Glomerular endothelial cell (primary cell): ENCODE data around the gene BPTF. TPM values are rescaled to one million over a fixed set of nuclear protein-coding genes. Genes with fewer than 3 reads are reported as not detected.
"Not testable (repeated sequence)": the region's sequence is repeated elsewhere in the genome, so short reads cannot be mapped to it uniquely, and the experiment has no call there.

ENCODE experiments used
- DNase-seq: peaks from one replicate; pipeline ENCODE4 v3.0.0-alpha.2; 2011; ENCODE audit warnings: low read depth, low spot score; ENCODE audit errors: extremely low read depth
- total RNA-seq: library from RNA; depleted of rRNA; stranded (reverse); fragments of >200 nt; gene quantifications from 2 replicates; pipeline ENCODE4 v1.2.3, GENCODE V29; 2015

BPTF gene, protein sequence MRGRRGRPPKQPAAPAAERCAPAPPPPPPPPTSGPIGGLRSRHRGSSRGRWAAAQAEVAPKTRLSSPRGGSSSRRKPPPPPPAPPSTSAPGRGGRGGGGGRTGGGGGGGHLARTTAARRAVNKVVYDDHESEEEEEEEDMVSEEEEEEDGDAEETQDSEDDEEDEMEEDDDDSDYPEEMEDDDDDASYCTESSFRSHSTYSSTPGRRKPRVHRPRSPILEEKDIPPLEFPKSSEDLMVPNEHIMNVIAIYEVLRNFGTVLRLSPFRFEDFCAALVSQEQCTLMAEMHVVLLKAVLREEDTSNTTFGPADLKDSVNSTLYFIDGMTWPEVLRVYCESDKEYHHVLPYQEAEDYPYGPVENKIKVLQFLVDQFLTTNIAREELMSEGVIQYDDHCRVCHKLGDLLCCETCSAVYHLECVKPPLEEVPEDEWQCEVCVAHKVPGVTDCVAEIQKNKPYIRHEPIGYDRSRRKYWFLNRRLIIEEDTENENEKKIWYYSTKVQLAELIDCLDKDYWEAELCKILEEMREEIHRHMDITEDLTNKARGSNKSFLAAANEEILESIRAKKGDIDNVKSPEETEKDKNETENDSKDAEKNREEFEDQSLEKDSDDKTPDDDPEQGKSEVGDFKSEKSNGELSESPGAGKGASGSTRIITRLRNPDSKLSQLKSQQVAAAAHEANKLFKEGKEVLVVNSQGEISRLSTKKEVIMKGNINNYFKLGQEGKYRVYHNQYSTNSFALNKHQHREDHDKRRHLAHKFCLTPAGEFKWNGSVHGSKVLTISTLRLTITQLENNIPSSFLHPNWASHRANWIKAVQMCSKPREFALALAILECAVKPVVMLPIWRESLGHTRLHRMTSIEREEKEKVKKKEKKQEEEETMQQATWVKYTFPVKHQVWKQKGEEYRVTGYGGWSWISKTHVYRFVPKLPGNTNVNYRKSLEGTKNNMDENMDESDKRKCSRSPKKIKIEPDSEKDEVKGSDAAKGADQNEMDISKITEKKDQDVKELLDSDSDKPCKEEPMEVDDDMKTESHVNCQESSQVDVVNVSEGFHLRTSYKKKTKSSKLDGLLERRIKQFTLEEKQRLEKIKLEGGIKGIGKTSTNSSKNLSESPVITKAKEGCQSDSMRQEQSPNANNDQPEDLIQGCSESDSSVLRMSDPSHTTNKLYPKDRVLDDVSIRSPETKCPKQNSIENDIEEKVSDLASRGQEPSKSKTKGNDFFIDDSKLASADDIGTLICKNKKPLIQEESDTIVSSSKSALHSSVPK (N-terminal part only)
- total RNA-seq: 44.4 and 63.8 TPM in 2 replicates

DNA sequence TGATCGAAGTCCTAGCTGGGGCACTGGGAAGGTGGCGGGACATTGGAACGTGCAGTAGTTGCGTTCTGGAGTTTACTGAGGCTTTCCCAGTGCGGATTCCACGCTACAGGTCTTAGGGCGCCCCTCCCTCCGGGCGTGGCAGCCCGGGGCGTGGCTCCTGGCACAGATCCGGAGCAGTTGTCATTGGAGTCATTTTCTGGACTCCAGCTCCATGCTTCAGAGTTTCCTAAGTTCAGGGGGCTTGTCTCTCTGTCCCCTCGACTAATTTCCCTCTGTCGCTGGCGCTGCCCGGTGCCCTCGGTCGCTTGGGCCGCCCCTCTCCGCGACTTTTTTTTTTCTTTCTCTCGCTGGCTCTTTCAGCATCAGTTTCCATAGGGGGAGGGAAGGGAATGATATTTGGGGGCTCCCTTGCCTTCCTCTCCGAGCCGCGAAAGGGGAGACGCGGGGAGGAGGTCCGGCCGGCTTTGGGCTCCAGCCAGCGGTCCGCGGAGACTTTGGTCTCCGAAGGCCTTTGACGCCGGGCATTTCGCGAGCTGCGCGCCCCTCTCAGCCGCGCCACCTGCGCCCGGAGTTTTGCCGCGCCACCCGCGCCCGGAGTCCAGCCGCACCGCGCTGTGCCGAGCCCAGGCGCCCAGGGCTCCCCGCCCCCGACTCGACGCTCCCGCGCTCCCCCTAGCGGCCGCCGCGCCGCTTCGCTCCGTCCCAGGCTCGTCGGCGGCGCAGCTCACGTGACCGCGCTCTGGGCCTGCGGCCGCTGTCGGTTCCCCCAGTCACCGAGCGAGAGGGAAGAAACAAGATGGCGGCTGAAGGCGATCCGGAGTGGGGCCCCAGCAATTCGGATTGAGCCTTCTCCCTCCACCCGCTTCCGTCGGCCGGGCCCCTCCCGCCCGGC, at the start of gene BPTF:
Gene BPTF, plus strand, starts transcription at position 769 of the 892 bp plus-strand sequence. CDS start 222 bp downstream, outside the sequence.
- peak; percentile 27 for DNase-seq

DNA sequence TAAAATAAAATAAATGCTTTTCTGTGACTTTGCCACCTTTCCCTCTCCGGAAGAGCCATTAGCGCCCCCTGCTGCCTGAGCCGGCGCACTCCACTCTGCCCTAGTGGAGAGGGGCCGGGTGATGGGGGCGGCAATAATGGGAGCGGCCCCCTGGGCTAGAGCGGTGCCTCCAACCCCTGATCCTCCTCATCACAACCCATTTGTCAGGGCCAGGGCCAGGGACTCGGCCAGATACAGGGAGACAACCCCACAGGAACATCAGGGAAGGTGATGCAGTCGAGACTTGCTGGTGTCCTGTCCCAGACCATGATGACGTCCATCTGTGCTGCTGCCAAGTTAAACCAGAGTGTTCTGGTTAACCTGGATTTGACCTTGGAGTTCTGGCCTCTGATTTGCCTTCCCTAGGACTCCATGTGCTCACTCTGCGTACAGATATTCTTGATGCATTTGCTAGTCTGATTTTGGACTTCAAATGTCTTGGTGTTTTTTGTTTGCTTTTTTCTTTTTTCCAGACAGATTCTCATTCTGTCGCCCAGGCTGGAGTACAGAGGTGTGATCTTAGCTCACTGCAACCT, 46.1 kb upstream of the BPTF start:
- DNase-seq: no peak

DNA sequence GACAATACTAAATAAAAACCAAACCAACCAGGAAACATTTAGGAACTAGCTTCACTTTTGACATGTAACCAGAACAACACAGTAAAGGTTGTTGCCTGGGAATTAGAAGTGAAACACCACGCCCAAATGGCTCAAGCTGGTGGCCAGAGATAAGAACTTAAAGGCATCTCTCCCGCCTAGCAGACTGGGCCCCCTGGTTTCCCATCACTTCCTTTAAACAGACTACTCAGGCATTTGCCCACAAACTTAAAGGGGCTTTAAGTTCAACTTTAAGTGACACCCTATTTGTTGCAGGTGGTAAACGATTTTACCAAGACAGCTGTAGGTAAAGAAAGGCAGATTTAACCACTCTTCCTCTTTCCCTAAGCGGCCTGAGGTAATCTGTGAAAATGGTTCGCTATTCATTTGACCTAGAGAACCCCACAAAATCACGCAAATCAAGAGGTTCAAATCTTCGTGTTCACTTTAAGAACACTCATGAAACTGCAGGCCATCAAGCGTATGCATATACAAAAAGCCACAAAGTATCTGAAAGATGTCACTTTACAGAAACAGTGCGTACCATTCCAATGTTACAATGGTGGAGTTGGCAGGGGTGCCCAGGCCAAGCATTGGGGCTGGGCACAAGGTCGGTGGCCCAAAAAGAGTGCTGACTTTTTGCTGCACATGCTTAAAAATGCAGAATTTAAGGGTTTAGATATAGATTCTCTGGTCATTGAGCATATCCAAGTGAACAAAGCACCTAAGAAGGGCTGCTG, 40.8 kb upstream of the BPTF start:
- DNase-seq: no peak

DNA sequence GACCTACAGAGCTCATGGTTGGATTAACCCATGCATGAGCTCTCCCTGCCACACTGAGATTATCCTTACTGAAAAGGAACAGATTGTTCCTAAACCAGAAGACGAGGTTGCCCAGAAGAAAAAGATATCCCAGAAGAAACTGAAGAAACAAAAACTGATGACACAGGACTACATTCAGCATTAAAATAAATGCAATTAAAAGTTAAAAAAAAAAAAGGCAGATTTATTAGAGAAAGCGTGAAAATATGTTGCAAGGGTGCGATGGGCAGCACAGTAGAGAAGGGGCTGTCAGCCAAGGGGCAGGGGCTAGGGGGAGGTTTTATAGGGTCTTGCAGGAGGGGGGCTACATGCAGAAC, 40.2 kb upstream of the BPTF start:
- no peak for DNase-seq

DNA sequence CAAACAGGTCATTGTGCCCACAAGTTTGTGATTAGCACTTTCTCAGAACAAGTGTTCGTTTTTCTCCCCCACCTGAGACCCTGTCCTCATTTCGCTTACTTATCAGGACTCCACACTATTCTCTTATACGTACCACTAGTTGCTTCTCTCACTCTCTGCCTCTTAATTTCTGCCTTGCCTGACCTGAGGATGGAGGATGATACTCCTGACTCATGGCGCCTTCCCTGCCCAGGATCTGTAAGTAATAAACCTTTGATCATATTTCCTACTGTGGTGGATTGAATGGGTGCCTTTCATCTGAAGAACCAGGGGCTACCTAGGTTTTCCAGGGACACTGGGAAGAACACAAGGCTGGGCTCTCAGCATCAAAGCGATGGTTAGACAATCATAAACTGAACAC, 39.8 kb upstream of the BPTF start:
- no peak for DNase-seq

DNA sequence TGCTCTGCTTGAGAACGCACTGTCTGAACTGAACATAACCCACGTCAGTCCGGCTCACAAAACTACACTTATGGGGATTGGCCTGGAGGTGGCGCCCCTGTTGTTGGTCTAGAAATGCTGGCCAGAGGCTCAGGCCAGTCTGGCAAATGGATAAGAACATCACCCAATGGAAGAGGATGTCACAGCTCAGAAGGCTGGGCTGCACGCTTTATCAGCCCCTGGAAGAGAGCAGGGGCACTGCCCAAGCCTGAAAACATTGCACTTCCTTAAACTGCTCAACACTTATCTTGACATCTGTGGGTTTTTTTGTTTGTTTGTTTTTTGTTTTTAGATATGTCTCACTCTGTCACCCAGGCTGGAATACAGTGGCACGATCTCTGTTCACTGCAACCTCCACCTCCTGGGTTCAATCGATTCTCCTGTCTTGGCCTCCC, 24.8 kb upstream of the BPTF start:
- peak; percentile 29 for DNase-seq

DNA sequence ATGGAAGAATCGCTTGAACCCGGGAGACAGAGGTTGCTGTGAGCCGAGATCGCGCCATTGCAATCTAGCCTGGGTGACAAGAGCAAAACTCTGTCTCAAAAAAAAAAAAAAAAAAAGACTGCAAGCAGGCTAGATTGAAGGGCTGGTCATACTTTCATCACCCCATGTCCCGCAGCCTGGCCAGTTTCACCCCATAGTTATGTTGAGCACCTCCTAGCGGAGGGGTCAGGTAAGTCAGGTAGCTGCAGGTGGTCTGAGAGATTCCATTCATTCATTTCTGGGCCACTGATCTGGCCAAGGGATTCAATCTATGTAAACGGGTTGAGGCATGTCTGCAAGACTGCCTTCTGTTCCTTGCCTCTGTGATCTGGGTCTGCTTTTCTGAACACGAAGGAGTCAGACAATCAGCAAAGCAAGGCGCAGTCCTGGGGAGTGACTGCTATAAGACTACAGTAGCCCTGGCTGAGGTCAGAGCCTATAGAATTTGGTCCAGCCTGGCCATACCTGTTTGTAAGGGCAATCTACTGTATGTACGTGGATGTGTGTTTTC, 23.6 kb upstream of the BPTF start:
- no peak for DNase-seq

DNA sequence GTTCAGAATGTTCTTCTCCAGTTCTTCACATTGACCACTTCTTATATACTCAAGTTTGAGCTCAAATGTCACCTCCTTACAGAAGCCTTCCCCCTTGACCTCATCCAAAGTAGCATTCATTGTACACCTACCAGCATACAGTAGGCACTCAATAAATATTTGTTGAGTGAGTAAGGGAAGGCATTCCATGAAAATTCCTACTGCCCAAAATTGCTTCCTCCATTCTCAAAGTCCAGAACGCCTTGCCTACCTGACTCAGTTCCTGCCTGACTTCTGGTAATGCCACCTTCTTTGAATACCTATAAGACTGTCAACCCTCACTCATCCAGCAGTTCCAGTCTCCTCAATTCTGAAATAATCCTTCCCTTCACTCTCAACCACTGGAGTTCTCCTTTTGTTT, 14.8 kb upstream of the BPTF start:
- DNase-seq: no peak

DNA sequence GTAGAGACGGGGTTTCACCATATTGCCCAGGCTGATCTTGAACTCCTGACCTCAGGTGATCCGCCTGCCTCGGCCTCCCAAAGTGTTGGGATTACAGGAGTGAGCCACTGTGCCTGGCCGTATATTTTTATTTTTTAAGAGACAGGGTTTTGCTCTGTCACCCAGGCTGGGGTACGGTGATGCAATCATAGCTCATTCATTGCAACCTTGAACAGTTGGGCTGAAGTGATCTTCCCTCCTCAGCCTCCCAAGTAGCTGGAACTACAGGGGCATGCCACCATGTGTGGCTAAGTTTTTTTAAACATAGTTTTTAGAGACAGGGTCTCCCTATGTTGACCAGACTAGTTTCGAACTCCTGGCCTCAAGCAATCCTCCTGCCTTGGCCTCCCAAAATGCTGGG, 12.9 kb upstream of the BPTF start:
- not testable (repeated sequence) for DNase-seq

DNA sequence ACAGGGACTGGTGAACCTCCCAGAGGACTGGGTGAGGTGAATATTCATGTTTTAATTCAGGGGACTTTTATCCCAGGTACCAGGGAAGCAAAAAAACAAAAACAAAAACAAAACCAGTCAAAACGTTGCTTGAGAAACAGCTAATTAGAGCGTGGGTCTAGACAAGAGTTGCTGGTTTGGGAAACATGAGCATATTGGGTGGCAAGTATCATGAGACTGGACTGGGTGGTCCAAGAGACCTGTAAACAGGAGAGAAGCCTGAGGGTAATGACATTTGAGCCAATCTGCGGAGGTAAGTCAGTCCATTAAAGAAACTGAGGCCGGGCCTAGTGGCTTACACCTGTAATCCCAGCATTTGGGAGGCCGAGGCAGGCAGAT, 11.5 kb upstream of the BPTF start:
- DNase-seq: no peak

DNA sequence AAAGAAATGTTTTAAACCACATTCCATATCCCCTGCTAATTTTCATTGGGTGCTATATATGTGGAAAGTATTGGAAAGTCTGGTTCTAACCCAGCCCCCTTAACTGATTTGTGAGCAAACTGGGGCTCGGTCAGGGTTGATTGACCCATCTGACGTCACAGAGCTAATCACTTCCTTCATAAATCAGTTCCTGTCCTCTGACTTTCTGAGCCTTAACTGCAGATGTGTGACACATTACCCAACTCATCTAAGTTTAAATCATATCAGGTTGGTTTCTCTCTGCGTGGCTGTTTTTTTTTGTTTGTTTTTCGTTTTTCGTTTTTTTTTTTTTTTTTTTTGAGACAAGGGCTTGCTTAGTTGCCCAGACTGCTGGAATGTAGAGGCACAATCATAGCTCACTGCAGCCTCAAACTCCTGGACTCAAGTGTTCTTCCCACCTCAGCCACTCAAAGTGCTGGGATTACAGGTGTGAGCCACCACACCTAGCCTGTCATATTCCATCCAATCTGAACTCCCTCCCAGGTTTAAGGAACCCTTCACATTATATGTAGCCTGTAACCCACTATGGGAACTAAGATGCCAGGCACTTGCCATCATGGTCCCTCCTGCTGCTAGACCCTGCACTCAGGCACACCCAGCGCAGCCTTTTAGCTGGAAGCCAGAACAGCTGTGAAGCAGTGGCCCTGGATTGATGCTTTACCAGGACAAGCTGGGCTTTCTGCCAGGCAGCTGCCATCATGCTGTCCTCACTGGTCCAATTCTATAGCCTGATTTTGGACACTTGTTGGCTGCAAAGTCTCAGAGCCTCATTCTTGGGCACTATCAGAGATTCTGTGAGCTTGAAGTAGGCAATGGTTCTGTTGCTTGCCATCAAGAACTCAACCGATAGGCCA, 6.9 kb upstream of the BPTF start:
- DNase-seq: no peak

DNA sequence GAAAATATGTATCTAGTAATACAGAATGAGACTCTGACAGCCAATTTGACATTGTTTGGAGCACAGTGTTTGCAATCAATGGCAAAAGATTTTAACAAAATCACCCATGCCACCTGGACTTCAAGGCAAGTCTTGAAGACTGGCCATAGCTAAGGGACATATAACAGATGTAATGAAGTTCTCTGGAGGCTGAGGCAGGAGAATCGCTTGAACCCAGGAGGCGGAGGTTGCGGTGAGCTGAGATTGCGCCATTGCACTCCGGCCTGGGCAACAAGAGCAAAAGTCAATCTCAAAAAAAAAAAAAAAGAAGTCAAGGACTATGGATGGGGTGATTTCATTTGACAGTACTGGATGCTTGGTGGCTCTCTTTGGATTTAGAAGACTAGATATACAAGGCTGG, 5.6 kb upstream of the BPTF start:
- DNase-seq: no peak

DNA sequence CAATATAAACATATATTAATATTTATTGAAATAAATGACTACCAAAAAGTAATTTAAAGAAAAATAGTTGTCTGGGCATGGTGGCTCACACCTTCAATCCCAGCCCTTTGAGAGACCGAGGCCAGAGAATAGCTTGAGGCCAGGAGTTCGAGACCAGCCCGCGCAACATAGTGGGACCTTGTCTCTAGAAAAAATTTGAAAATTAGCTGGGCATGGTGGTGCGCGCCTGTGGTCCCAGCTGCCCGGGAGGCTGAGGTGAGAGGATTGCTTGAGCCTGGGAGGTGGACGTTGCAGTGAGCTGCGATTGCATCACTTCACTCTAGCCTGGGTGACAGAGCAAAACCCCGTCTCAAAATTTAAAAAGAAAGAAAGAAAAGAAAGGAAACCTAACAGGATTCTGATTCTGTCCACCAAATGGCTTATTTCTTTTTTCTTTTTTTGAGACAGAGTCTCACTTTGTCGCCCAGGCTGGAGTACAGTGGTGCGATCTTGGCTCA, 3.4 kb upstream of the BPTF start:
- DNase-seq: no peak

DNA sequence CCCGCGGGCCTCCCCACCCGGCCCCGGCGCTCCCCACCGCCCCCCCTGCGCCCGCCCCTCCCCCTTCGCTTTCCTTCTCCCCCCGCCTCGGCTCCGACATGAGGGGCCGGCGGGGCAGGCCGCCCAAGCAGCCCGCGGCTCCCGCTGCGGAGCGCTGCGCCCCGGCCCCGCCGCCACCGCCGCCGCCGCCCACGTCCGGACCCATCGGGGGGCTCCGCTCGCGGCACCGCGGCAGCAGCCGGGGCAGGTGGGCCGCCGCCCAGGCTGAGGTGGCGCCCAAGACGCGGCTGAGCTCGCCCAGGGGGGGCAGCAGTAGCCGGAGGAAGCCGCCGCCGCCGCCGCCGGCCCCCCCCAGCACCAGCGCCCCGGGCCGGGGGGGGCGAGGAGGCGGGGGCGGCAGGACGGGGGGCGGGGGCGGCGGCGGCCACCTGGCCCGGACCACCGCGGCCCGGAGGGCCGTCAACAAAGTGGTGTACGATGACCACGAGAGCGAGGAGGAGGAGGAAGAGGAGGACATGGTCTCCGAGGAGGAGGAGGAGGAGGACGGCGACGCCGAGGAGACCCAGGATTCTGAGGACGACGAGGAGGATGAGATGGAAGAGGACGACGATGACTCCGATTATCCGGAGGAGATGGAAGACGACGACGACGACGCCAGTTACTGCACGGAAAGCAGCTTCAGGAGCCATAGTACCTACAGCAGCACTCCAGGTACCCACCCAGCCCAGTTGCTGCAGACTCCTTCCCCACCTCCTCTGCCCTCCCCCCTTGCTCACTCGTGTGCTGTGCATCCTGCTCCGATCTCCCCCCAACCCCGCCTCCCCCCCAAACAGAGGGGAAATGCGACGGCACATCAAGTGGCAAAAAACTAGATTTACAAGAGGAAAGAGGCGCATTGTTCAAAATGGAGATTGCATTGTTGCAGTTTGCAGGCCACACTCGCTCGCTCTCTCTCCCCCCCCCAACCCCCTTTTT, 611 bp downstream of the BPTF start:
- not testable (repeated sequence) for DNase-seq

DNA sequence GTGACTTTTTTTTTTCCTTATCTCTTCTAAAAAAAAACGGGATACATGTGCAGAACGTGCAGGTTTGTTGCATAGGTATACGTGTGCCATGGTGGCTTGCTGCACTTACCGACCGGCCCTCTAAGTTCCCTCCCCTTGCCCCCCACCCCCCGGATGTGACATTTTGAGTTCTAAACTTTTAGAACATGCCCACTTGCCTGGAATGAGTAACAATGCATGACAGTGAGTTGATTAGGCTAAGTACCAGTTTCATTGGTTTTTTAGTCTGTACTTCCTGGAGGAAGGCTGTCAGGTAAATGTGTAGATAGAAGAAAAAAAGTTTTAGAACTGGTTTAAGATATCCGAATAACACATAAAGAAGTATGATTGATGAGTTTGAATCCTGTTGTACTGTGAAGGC, 4.0 kb downstream of the BPTF start:
- no peak for DNase-seq

DNA sequence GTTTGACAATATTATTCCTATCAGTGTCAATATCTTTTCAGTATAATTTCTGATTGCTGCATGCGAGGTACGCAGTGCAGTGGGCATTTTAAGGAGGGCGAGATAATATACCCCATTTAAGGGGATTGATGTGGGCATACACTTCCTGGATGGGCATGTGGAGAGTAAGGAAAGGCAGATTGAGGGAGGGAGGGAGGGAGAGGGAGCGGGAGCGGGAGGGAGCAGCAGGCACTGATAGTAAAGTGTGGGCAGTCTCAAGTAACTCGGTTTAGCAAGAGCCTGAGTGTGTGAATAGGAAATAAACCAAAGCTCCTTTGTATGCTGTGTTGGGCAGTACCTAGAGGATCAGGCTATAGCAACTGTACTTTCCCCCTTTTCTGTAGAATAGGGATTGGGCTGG, 5.1 kb downstream of the BPTF start:
- no peak for DNase-seq
